ENCODE results near the gene FXR1. TPM values are rescaled to one million over a fixed set of nuclear protein-coding genes. Genes with fewer than 3 reads are reported as not detected.
"Not testable (repeated sequence)": the region's sequence is repeated elsewhere in the genome, so short reads cannot be mapped to it uniquely, and the experiment has no call there.

Gene FXR1
- polyA plus RNA-seq (2011; rRNA removed) (111 and 155 TPM in 2 replicates), polyA minus RNA-seq (2011; rRNA and poly(A)+ RNA removed) (98.6 and 110 TPM in 2 replicates)

GRCh38 chr3:180912304-180913296, at the start of gene FXR1:
FXR1 (plus strand) TSS chr3:180912670; CDS start chr3:180912686, 16 bp downstream.
- peak; percentile 11 for DNase-seq (ENCODE audit: low read depth)
- TF ChIP-seq CTCF (IDR thresholded peaks at IDR 0.05; ENCODE audit: insufficient read depth, low read depth, low read length): peak; percentile 87
- no peaks in the 10 kb centered on the region for H3K27me3 ChIP-seq (ENCODE audit: control insufficient read depth, insufficient read depth, low read length)
- ChIA-PET CTCF (interaction anchor here (0.6 to 1.9 kb wide), 10 partner anchors 12 to 1758 kb away, joined by 3 to 6 read pairs (median 4); no protein-coding TSS in a partner anchor), POLR2A (no interaction called here)
- no peaks in the 10 kb centered on the region; the same call in 1 of the 2 replicates for H3K36me3 ChIP-seq (ENCODE audit: control insufficient read depth, insufficient read depth, low read length)
- H3K4me3 ChIP-seq (ENCODE audit: low read depth, low read length): peak within 1 kb of the TSS; percentile 91

GRCh38 chr3:180870008-180870699, 42.3 kb upstream of the FXR1 start:
- no peak for DNase-seq (ENCODE audit: low read depth)
- Histone ChIP-seq H3K27me3 (ENCODE audit: control insufficient read depth, insufficient read depth, low read length) (no peaks in the 10 kb centered on the region), H3K36me3 (ENCODE audit: control insufficient read depth, insufficient read depth, low read length) (no peaks in the 10 kb centered on the region), H3K4me3 (ENCODE audit: low read depth, low read length) (no peak overlapping the region; the same call in 1 of the 2 replicates)
- ChIA-PET POLR2A (no interaction called here), CTCF (no interaction called here)
- TF ChIP-seq CTCF (IDR thresholded peaks at IDR 0.05; ENCODE audit: insufficient read depth, low read depth, low read length): 0 out of 2 replicates have a peak, but pooled peaks have one; percentile 3

GRCh38 chr3:180871901-180872300, 40.6 kb upstream of the FXR1 start:
- POLR2A ChIA-PET: no interaction called here
- CTCF ChIA-PET: no interaction called here
- Histone ChIP-seq H3K36me3 (ENCODE audit: control insufficient read depth, insufficient read depth, low read length) (no peaks in the 10 kb centered on the region), H3K27me3 (ENCODE audit: control insufficient read depth, insufficient read depth, low read length) (no peaks in the 10 kb centered on the region), H3K4me3 (ENCODE audit: low read depth, low read length) (no peak overlapping the region)
- no peak for TF ChIP-seq CTCF (IDR thresholded peaks at IDR 0.05; ENCODE audit: insufficient read depth, low read depth, low read length)
- no peak for DNase-seq (ENCODE audit: low read depth)

GRCh38 chr3:180872430-180872829, 40.0 kb upstream of the FXR1 start:
- POLR2A ChIA-PET; DNase-seq (ENCODE audit: low read depth); H3K4me3 ChIP-seq (ENCODE audit: low read depth, low read length); CTCF ChIA-PET; H3K36me3 ChIP-seq (ENCODE audit: control insufficient read depth, insufficient read depth, low read length); H3K27me3 ChIP-seq (ENCODE audit: control insufficient read depth, insufficient read depth, low read length): not testable (repeated sequence)

- Histone ChIP-seq H3K27me3 (ENCODE audit: control insufficient read depth, insufficient read depth, low read length) (no peaks in the 10 kb centered on the region), H3K36me3 (ENCODE audit: control insufficient read depth, insufficient read depth, low read length) (no peaks in the 10 kb centered on the region), H3K4me3 (ENCODE audit: low read depth, low read length) (no peak overlapping the region)
- DNase-seq (ENCODE audit: low read depth): no peak
- CTCF ChIA-PET: no interaction called here
- TF ChIP-seq CTCF (IDR thresholded peaks at IDR 0.05; ENCODE audit: insufficient read depth, low read depth, low read length): no peak
- POLR2A ChIA-PET: no interaction called here
These were observed 37.3 kb upstream of the FXR1 start for GRCh38 chr3:180875124-180875698.

All from BJ (cell line).